Central memory CD4-positive, alpha-beta T cell (primary cell): ENCODE data around the gene LIMD2.

Experiments
- DNase-seq: peaks from one replicate; pipeline ENCODE4 v3.0.0; 2022

Gene LIMD2

GRCh38 chr17:63700528-63701455 lies 867 bp upstream of the LIMD2 start:
- peak; percentile 55 for DNase-seq

- DNase-seq = peak; percentile 93
These were observed 863 bp downstream of the LIMD2 start for GRCh38 chr17:63698886-63699637.

- no peak for DNase-seq
These were observed 1.5 kb downstream of the LIMD2 start for GRCh38 chr17:63698381-63698885.

GRCh38 chr17:63697341-63698286 lies 2.3 kb downstream of the LIMD2 start:
- DNase-seq = peak; percentile 81

GRCh38 chr17:63696381-63696961 lies 3.5 kb downstream of the LIMD2 start:
- DNase-seq = no peak

- no peak for DNase-seq
These were observed 4.0 kb downstream of the LIMD2 start for GRCh38 chr17:63695889-63696288.

- DNase-seq = no peak
These were observed 4.8 kb downstream of the LIMD2 start for GRCh38 chr17:63694950-63695773.

- DNase-seq = no peak
These were observed 5.5 kb downstream of the LIMD2 start for GRCh38 chr17:63694229-63694949.

- DNase-seq = no peak
These were observed 6.4 kb downstream of the LIMD2 start for GRCh38 chr17:63693411-63694113.

GRCh38 chr17:63692195-63692816 lies 7.6 kb downstream of the LIMD2 start:
- DNase-seq = no peak

GRCh38 chr17:63689479-63689878 lies 10.4 kb downstream of the LIMD2 start:
- no peak for DNase-seq

- no peak for DNase-seq
These were observed 11.4 kb downstream of the LIMD2 start for GRCh38 chr17:63688396-63689020.

GRCh38 chr17:63686138-63686685 lies 13.7 kb downstream of the LIMD2 start:
- DNase-seq = no peak

- DNase-seq = no peak
These were observed 14.3 kb downstream of the LIMD2 start for GRCh38 chr17:63685578-63685977.

- no peak for DNase-seq
These were observed 14.9 kb downstream of the LIMD2 start for GRCh38 chr17:63685041-63685440.

GRCh38 chr17:63682981-63683380 lies 16.9 kb downstream of the LIMD2 start:
- DNase-seq = no peak

- DNase-seq = no peak
These were observed 17.5 kb downstream of the LIMD2 start for GRCh38 chr17:63682441-63682840.

- DNase-seq = no peak
These were observed 18.4 kb downstream of the LIMD2 start for GRCh38 chr17:63681530-63681929.

- no peak for DNase-seq
These were observed 19.2 kb downstream of the LIMD2 start for GRCh38 chr17:63680700-63681099.
